Breast epithelium (tissue), 4 donors: Measurements from ENCODE around the gene CHRNB2. TPM values are rescaled to one million over a fixed set of nuclear protein-coding genes. Genes with fewer than 3 reads are reported as not detected.
A peak's percentile ranks its signal among the peaks of the same experiment; 100 is the strongest.

Experiments
- DNase-seq, 2 donors: peaks; one replicate each; pipeline ENCODE4 v3.0.0-alpha.2; 2019; ENCODE audit warnings: low spot score in 2 of 2
- H3K27ac ChIP-seq, 2 donors: fragments of 200-600 bp; sonication (generic) in 1 of 2; one replicate each; pipeline ENCODE4 v1.5.1; 2016 to 2019; ENCODE audit warnings: mild to moderate bottlenecking in 1 of 2
- H3K27me3 ChIP-seq, 2 donors: fragments of 200-600 bp; sonication (generic) in 1 of 2; one replicate each; pipeline versions ENCODE4 v1.5.1 to v1.6.0; 2017 to 2019; ENCODE audit warnings: control low read depth in 1 of 2, mild to moderate bottlenecking in 1 of 2
- H3K36me3 ChIP-seq: fragments of 200-600 bp; one replicate; pipeline ENCODE4 v1.5.1; 2019
- H3K4me1 ChIP-seq, 2 donors: fragments of 200-600 bp; sonication (generic); one replicate each; pipeline ENCODE4 v1.5.1; 2016 to 2019; ENCODE audit warnings: control low read depth in 1 of 2
- H3K4me3 ChIP-seq, 3 donors: fragments of 200-600 bp; sonication (generic); 1 replicate in 2 of 3; 2 replicates in 1 of 3; pipeline ENCODE4 v1.5.1; 2016 to 2019; ENCODE audit warnings: mild to moderate bottlenecking in 3 of 3, moderate library complexity in 2 of 3
- H3K9me3 ChIP-seq, 2 donors: fragments of 200-600 bp; sonication (generic) in 1 of 2; one replicate each; pipeline ENCODE4 v1.5.1; 2016 to 2019; ENCODE audit warnings: control low read depth in 1 of 2
- CTCF ChIP-seq, 3 donors: fragments of 450-650 bp; IDR thresholded peaks; one replicate each; pipeline ENCODE4 v1.5.1; 2016 to 2017; ENCODE audit warnings: antibody characterized with exemption in 3 of 3, mild to moderate bottlenecking in 3 of 3, moderate library complexity in 3 of 3
- POLR2A ChIP-seq: fragments of 450-650 bp; IDR thresholded peaks from one replicate; pipeline ENCODE4 v1.6.1; 2016; ENCODE audit warnings: antibody characterized with exemption, mild to moderate bottlenecking, moderate library complexity
- POLR2AphosphoS5 ChIP-seq, 3 donors: sonication (generic); formaldehyde crosslinking; IDR thresholded peaks; one replicate each; pipeline ENCODE4 v1.6.1; 2017; ENCODE audit warnings: antibody characterized with exemption in 3 of 3
- intact Hi-C: fragments of 100-400 bp; cut with DNase I; formaldehyde crosslinking; loops from one replicate; pipeline ENCODE4 v1.15.1; 2023; ENCODE audit warnings: low total_unique reads
- total RNA-seq, 3 donors: library from RNA; depleted of rRNA; stranded (reverse); fragments of >200 nt; gene quantifications; one replicate each; pipeline ENCODE4 v1.1.0, GENCODE V29; 2016

The CHRNB2 gene
- total RNA-seq, 3 donors from 2014 or later = 0.16 to 1.3 (median 0.73) TPM

GRCh38 chr1:154558720-154559465 is 8.7 kb upstream of the CHRNB2 start:
- Histone ChIP-seq H3K36me3 (peaks cover 3% of the 10 kb centered on the region), H3K9me3 (no peaks in the 10 kb centered on the region), H3K4me3 (peak overlapping the region; percentile 91 to 94 (median 93)), H3K27me3 (no peaks in the 10 kb centered on the region), H3K4me1 (peaks cover 9 to 17% of the 10 kb centered on the region in 2 donors), H3K27ac (peak overlapping the region; percentile 83 to 97)
- intact Hi-C loops = loop anchor here (10.0 kb wide), 2 partner anchors 376 to 1584 kb away; partner anchors contain the start of genes PMVK and SPRR4
- TF ChIP-seq POLR2A (peak; percentile 51), POLR2AphosphoS5 (IDR thresholded peaks at IDR 0.05) (peak; percentile 91 to 99 (median 94)), CTCF (IDR thresholded peaks at IDR 0.05) (no peak)
- peak; percentile 99 for DNase-seq

GRCh38 chr1:154559466-154560044 is 8.0 kb upstream of the CHRNB2 start:
- Histone ChIP-seq H3K9me3 (no peaks in the 10 kb centered on the region), H3K27ac (peak overlapping the region; percentile 83 to 97), H3K4me3 (peak overlapping the region; percentile 91 to 94 (median 93)), H3K27me3 (no peaks in the 10 kb centered on the region), H3K36me3 (peaks cover 3% of the 10 kb centered on the region), H3K4me1 (peaks cover 9 to 17% of the 10 kb centered on the region in 2 donors)
- intact Hi-C loops = loop anchor here (10.0 kb wide), 2 partner anchors 375 to 1585 kb away; partner anchors contain the start of genes PMVK and SPRR4
- DNase-seq = peak; percentile 85 to 90
- TF ChIP-seq CTCF (IDR thresholded peaks at IDR 0.05) (peak; percentile 67 to 95 (median 92)), POLR2AphosphoS5 (IDR thresholded peaks at IDR 0.05) (peak in 2 of 3 donors; percentile 26), POLR2A (no peak)

- no peak for DNase-seq
- H3K27ac ChIP-seq = no peak overlapping the region
- H3K9me3 ChIP-seq = no peaks in the 10 kb centered on the region
- no peak for TF ChIP-seq POLR2AphosphoS5 (IDR thresholded peaks at IDR 0.05)
- TF ChIP-seq CTCF (IDR thresholded peaks at IDR 0.05) = no peak
- no peak for TF ChIP-seq POLR2A
- H3K4me1 ChIP-seq = no peaks in the 10 kb centered on the region
- no peak overlapping the region for H3K4me3 ChIP-seq
- H3K36me3 ChIP-seq = no peaks in the 10 kb centered on the region
- intact Hi-C loops = no loop called here
- H3K27me3 ChIP-seq = no peaks in the 10 kb centered on the region
Observed at GRCh38 chr1:154565876-154566275, 1.7 kb upstream of the CHRNB2 start.

GRCh38 chr1:154568157-154568815 is 708 bp downstream of the CHRNB2 start:
- Histone ChIP-seq H3K36me3 (no peaks in the 10 kb centered on the region), H3K27ac (no peak overlapping the region), H3K27me3 (no peaks in the 10 kb centered on the region), H3K4me1 (no peaks in the 10 kb centered on the region), H3K9me3 (no peaks in the 10 kb centered on the region), H3K4me3 (peak overlapping the region in 2 of 3 donors; percentile 47 to 48)
- no peak for DNase-seq
- intact Hi-C loops = no loop called here
- TF ChIP-seq POLR2AphosphoS5 (IDR thresholded peaks at IDR 0.05) (no peak), POLR2A (no peak), CTCF (IDR thresholded peaks at IDR 0.05) (no peak)
